OCI-LY7 (cell line): ENCODE results near the gene EP400. TPM values are rescaled to one million over a fixed set of nuclear protein-coding genes. Genes with fewer than 3 reads are reported as not detected.

Experiments used
- BruUV-seq: library from RNA; stranded (reverse); fragments of 400-500 nt; replicated peaks from 2 replicates; lab custom pipeline; 2021; lab: Mats Ljungman, UMichigan
- CTCF ChIA-PET: fragments of 300-600 bp; sonication (Branson Sonifier 250); formaldehyde crosslinking; loops from one replicate; lab custom pipeline; 2022; ENCODE audit warnings: antibody characterized with exemption; ENCODE audit not compliant: unreplicated experiment; lab: Charles Lee
- POLR2A ChIA-PET: fragments of 300-600 bp; sonication (Branson Sonifier 250); formaldehyde crosslinking; loops from one replicate; lab custom pipeline; 2022; ENCODE audit warnings: antibody characterized with exemption; lab: Charles Lee
- DNase-seq: peaks from one replicate; pipeline ENCODE4 v3.0.0-alpha.2; 2015; ENCODE audit warnings: low spot score
- H2AFZ ChIP-seq: fragments of 200-600 bp; sonication (generic), shearing (Covaris generic); 2 replicates; pipeline ENCODE4 v1.6.1; 2014; ENCODE audit warnings: mild to moderate bottlenecking, antibody characterized with exemption, low read length, moderate library complexity
- H3K27ac ChIP-seq: fragments of 200-600 bp; sonication (generic); 2 replicates; pipeline ENCODE4 v1.5.1; 2014; ENCODE audit warnings: mixed run types, low read depth, mild to moderate bottlenecking, moderate library complexity, low read length, inconsistent platforms; ENCODE audit not compliant: poor library complexity, severe bottlenecking
- H3K36me3 ChIP-seq: fragments of 200-600 bp; sonication (generic); 2 replicates; pipeline ENCODE4 v1.6.1; 2014; ENCODE audit warnings: mild to moderate bottlenecking, antibody characterized with exemption, low read length, moderate library complexity, mixed read lengths; ENCODE audit not compliant: insufficient read depth
- H3K4me1 ChIP-seq: fragments of 200-600 bp; sonication (generic); 2 replicates; pipeline ENCODE4 v1.5.1; 2014; ENCODE audit warnings: mild to moderate bottlenecking, low read length; ENCODE audit not compliant: insufficient read depth, poor library complexity, severe bottlenecking
- H3K4me2 ChIP-seq: fragments of 200-600 bp; sonication (generic); 2 replicates; pipeline ENCODE4 v1.6.1; 2014; ENCODE audit warnings: mild to moderate bottlenecking, low read length
- H3K4me3 ChIP-seq: fragments of 200-600 bp; sonication (generic); 2 replicates; pipeline ENCODE4 v1.5.1; 2014; ENCODE audit warnings: mild to moderate bottlenecking, low read depth, low read length; ENCODE audit not compliant: poor library complexity, severe bottlenecking
- H3K79me2 ChIP-seq: fragments of 200-600 bp; sonication (generic); 2 replicates; pipeline ENCODE4 v1.6.1; 2016; ENCODE audit warnings: low read depth, mild to moderate bottlenecking, low read length, moderate library complexity, mixed read lengths; ENCODE audit not compliant: insufficient read depth
- H3K9me2 ChIP-seq: fragments of 200-600 bp; sonication (generic); 2 replicates; pipeline ENCODE4 v1.6.1; 2016; ENCODE audit warnings: mild to moderate bottlenecking, low read length, mixed read lengths; ENCODE audit not compliant: insufficient read depth
- H3K9me3 ChIP-seq: fragments of 200-600 bp; sonication (generic); 2 replicates; pipeline ENCODE4 v1.6.1; 2014; ENCODE audit warnings: mild to moderate bottlenecking, mixed run types, low read length, mixed read lengths
- H4K20me1 ChIP-seq: fragments of 200-600 bp; sonication (generic); 2 replicates; pipeline ENCODE4 v1.6.1; 2014; ENCODE audit warnings: mild to moderate bottlenecking, antibody characterized with exemption, low read length, moderate library complexity, mixed read lengths; ENCODE audit not compliant: insufficient read depth
- EZH2phosphoT487 ChIP-seq: fragments of 200-600 bp; sonication (generic); IDR thresholded peaks from 2 replicates; pipeline ENCODE4 v1.6.1; 2018; ENCODE audit warnings: low read depth, borderline replicate concordance, mild to moderate bottlenecking, mixed run types, antibody characterized with exemption, low read length, moderate library complexity, mixed read lengths
- intact Hi-C: fragments of 100-400 bp; cut with micrococcal nuclease; formaldehyde crosslinking; loops from one replicate; pipeline ENCODE4 v1.10.0; 2022; ENCODE audit not compliant: unreplicated experiment
- total RNA-seq, 2 experiments: library from RNA; depleted of rRNA in 1 of 2; stranded (reverse); fragments of >200 nt in 1 of 2; shearing (Covaris generic) in 1 of 2; gene quantifications; 2 replicates each; pipeline ENCODE4 v1.2.3, GENCODE V29; 2014 to 2022
- TF ChIP-seq, protein P1 (sequence below): fragments of 200-600 bp; sonication (generic); conservative IDR thresholded peaks from 2 replicates; pipeline ENCODE4 v1.5.1; 2014; ENCODE audit warnings: mild to moderate bottlenecking, antibody characterized with exemption, low read length, moderate library complexity, mixed read lengths

The EP400 gene
- total RNA-seq, 2 experiments from 2014 or later: 20.7 to 56.2 TPM

DNA sequence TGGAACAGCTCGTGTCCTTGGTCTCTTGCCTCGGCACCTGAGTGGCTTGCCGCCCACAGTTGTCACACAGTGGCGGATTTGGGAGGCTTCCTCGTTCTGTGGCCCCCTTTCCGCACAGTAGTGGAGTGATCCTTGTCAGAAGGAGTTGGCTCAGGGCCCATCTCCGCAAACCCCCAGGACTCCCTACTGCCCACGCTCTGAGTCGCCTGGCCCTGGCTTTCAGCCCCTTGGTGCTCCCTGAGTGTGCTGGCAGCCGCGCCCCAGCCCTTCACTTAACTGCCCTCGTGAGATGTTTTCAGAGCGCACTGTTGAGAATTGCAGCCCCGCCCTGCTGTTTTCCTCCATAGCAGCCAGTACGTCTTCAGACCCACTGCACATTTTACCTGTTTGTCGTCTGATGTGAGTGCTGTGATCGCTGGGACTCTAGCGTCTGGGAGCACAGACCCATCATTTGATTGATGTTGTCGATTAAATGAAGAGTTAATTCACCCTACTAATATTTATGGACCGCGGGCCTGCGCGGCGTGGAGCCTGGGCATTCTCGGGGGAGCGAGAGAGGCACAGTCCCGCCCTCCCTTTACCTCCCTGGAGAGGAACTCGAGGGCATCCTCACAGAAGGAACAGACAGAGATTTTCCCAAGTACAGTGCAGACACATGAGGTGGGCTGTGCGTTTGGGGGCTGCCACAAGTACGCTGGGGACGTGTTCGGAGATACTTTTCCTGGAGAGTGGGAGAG is 102.6 kb downstream of the EP400 start:
- Histone ChIP-seq H3K9me3 (no peaks in the 10 kb centered on the region), H3K4me3 (no peak overlapping the region), H3K4me1 (peaks cover 32% of the 10 kb centered on the region), H3K36me3 (peaks cover 86% of the 10 kb centered on the region), H3K79me2 (no peaks in the 10 kb centered on the region), H3K27ac (no peak overlapping the region), H3K9me2 (no peaks in the 10 kb centered on the region), H2AFZ (no peak overlapping the region), H3K4me2 (no peak overlapping the region), H4K20me1 (no peaks in the 10 kb centered on the region)
- POLR2A ChIA-PET: no interaction called here
- intact Hi-C loops: no loop called here
- CTCF ChIA-PET: no interaction called here
- TF ChIP-seq EZH2phosphoT487: no peak
- TF ChIP-seq, protein P1, sequence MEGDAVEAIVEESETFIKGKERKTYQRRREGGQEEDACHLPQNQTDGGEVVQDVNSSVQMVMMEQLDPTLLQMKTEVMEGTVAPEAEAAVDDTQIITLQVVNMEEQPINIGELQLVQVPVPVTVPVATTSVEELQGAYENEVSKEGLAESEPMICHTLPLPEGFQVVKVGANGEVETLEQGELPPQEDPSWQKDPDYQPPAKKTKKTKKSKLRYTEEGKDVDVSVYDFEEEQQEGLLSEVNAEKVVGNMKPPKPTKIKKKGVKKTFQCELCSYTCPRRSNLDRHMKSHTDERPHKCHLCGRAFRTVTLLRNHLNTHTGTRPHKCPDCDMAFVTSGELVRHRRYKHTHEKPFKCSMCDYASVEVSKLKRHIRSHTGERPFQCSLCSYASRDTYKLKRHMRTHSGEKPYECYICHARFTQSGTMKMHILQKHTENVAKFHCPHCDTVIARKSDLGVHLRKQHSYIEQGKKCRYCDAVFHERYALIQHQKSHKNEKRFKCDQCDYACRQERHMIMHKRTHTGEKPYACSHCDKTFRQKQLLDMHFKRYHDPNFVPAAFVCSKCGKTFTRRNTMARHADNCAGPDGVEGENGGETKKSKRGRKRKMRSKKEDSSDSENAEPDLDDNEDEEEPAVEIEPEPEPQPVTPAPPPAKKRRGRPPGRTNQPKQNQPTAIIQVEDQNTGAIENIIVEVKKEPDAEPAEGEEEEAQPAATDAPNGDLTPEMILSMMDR: no peak
- DNase-seq: no peak
- BruUV-seq: no TSS peak

DNA sequence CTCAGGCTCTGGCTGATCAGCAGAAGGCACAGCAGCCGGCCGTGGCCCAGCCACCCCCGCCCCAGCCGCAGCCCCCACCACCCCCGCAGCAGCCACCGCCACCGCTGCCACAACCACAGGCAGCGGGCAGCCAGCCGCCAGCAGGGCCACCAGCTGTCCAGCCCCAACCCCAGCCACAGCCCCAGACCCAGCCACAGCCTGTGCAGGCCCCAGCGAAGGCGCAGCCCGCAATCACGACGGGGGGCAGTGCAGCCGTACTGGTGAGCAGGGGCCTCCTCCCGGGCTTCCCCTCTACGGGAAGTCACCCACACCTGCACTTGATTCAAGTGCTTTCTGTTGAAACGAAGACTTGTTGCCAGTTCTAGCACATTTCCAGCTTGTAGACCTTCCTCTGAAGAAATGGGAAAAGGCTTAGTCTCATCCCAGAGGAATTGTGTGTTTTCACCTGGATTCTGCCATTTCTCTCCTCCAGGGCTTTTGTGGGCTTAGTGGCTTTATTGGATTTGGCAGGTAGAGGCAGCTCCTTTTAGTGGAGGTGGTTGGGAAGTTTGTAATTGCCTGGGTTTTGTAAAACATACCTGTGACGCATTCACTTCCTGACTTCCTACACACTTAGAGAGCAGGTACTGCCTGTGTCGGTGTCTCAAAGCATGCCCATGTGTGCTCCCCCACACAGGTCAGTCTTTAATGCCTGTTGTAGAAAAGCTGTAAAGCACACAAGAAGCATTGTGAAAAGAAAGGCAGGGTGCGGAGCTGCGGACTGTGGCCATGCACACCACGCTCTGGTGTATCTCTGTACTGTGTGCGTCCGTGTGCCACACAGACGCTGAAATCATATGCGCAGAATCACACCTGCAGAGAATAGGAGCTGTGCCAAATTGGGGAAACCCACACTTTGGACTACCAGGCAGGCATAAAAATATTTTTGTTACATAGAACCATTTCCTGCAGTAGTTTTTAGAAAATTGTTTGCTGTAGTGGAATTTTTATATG is 103.9 kb downstream of the EP400 start:
- H3K4me3 ChIP-seq: no peak overlapping the region
- peaks cover 89% of the 10 kb centered on the region for H3K36me3 ChIP-seq
- H3K4me2 ChIP-seq: no peak overlapping the region; the same call in 1 of the 2 replicates
- intact Hi-C loops: no loop called here
- DNase-seq: peak; percentile 30
- no peaks in the 10 kb centered on the region for H3K9me3 ChIP-seq
- peaks cover 35% of the 10 kb centered on the region for H3K4me1 ChIP-seq
- no peak overlapping the region for H2AFZ ChIP-seq
- H4K20me1 ChIP-seq: no peaks in the 10 kb centered on the region
- CTCF ChIA-PET: no interaction called here
- BruUV-seq: no TSS peak
- H3K9me2 ChIP-seq: no peaks in the 10 kb centered on the region
- POLR2A ChIA-PET: no interaction called here
- H3K27ac ChIP-seq: peak overlapping the region; percentile 22
- H3K79me2 ChIP-seq: no peaks in the 10 kb centered on the region
- no peak for TF ChIP-seq EZH2phosphoT487

DNA sequence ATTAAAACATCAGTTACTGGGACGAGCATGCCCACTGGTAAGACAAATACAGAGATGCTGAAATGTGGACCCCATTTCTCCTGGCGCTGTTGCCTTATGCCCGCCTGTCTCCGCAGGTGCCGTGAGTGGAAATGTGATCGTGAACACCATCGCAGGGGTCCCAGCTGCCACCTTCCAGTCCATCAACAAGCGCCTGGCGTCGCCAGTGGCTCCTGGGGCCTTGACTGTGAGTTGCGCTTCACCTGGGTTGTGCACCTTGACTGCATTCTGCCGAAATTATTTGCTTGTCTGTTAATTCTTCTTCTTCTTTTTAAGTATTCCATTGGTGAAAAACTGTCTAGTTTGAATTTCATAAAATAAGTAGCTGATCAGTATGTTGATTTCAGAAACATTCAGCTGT is 105.2 kb downstream of the EP400 start:
- BruUV-seq: no TSS peak
- DNase-seq: no peak
- Histone ChIP-seq H3K4me2 (no peak overlapping the region), H3K36me3 (peaks cover 84% of the 10 kb centered on the region), H3K4me1 (peaks cover 35% of the 10 kb centered on the region), H3K9me3 (no peaks in the 10 kb centered on the region), H3K9me2 (no peaks in the 10 kb centered on the region), H3K27ac (peak overlapping the region; percentile 83), H3K4me3 (no peak overlapping the region), H4K20me1 (no peaks in the 10 kb centered on the region), H2AFZ (no peak overlapping the region), H3K79me2 (no peaks in the 10 kb centered on the region)
- TF ChIP-seq EZH2phosphoT487: no peak
- TF ChIP-seq, protein P1: no peak
- ChIA-PET POLR2A (interaction anchor here (0.6 to 2.1 kb wide), 3 partner anchors 10 to 32 kb away, joined by 3 to 7 read pairs (median 3); no protein-coding TSS in a partner anchor), CTCF (no interaction called here)
- intact Hi-C loops: no loop called here
